ENCODE results near the gene INTS15. TPM values are rescaled to one million over a fixed set of nuclear protein-coding genes. Genes with fewer than 3 reads are reported as not detected.

The INTS15 gene
- total RNA-seq, 1 donor from 2014 or later = 39.6 TPM

GRCh38 chr7:6589151-6589828 is 531 bp upstream of the INTS15 start:
- no peak for DNase-seq (ENCODE audit: low spot score)
- Mint-ChIP-seq H3K9me3 (ENCODE audit: unreplicated experiment) (no peaks in the 10 kb centered on the region), H3K36me3 (ENCODE audit: low read depth, unreplicated experiment) (peaks cover 32% of the 10 kb centered on the region), H3K4me3 (ENCODE audit: unreplicated experiment) (peak overlapping the region; percentile 91), H3K27ac (ENCODE audit: unreplicated experiment) (peak overlapping the region; percentile 67), H3K27me3 (ENCODE audit: unreplicated experiment) (peaks cover 12% of the 10 kb centered on the region), H3K4me1 (ENCODE audit: unreplicated experiment) (peaks cover 13% of the 10 kb centered on the region)
- TF ChIP-seq CTCF (IDR thresholded peaks at IDR 0.05; ENCODE audit: unreplicated experiment) = no peak

GRCh38 chr7:6590645-6591110 is 857 bp downstream of the INTS15 start:
- Mint-ChIP-seq H3K27me3 (ENCODE audit: unreplicated experiment) (peaks cover 14% of the 10 kb centered on the region), H3K4me1 (ENCODE audit: unreplicated experiment) (peaks cover 13% of the 10 kb centered on the region), H3K9me3 (ENCODE audit: unreplicated experiment) (no peaks in the 10 kb centered on the region), H3K4me3 (ENCODE audit: unreplicated experiment) (peak overlapping the region; percentile 94), H3K27ac (ENCODE audit: unreplicated experiment) (peak overlapping the region; percentile 90), H3K36me3 (ENCODE audit: low read depth, unreplicated experiment) (peaks cover 35% of the 10 kb centered on the region)
- no peak for DNase-seq (ENCODE audit: low spot score)
- no peak for TF ChIP-seq CTCF (IDR thresholded peaks at IDR 0.05; ENCODE audit: unreplicated experiment)

GRCh38 chr7:6600093-6600492 is 10.3 kb downstream of the INTS15 start:
- H3K4me3 Mint-ChIP-seq (ENCODE audit: unreplicated experiment) = no peak overlapping the region
- H3K27ac Mint-ChIP-seq (ENCODE audit: unreplicated experiment) = no peak overlapping the region
- H3K9me3 Mint-ChIP-seq (ENCODE audit: unreplicated experiment) = no peaks in the 10 kb centered on the region
- DNase-seq (ENCODE audit: low spot score) = no peak
- TF ChIP-seq CTCF (IDR thresholded peaks at IDR 0.05; ENCODE audit: unreplicated experiment) = no peak
- H3K4me1 Mint-ChIP-seq (ENCODE audit: unreplicated experiment) = no peaks in the 10 kb centered on the region
- peaks cover 4% of the 10 kb centered on the region for H3K27me3 Mint-ChIP-seq (ENCODE audit: unreplicated experiment)
- H3K36me3 Mint-ChIP-seq (ENCODE audit: low read depth, unreplicated experiment) = peaks cover 48% of the 10 kb centered on the region

- no peak for DNase-seq (ENCODE audit: low spot score)
- Mint-ChIP-seq H3K4me3 (ENCODE audit: unreplicated experiment) (no peak overlapping the region), H3K4me1 (ENCODE audit: unreplicated experiment) (no peaks in the 10 kb centered on the region), H3K9me3 (ENCODE audit: unreplicated experiment) (no peaks in the 10 kb centered on the region), H3K27ac (ENCODE audit: unreplicated experiment) (no peak overlapping the region), H3K27me3 (ENCODE audit: unreplicated experiment) (peaks cover 4% of the 10 kb centered on the region), H3K36me3 (ENCODE audit: low read depth, unreplicated experiment) (peaks cover 22% of the 10 kb centered on the region)
- TF ChIP-seq CTCF (IDR thresholded peaks at IDR 0.05; ENCODE audit: unreplicated experiment) = no peak
Measured at GRCh38 chr7:6604458-6604857, 14.6 kb downstream of the INTS15 start.

GRCh38 chr7:6606866-6607583 is 17.2 kb downstream of the INTS15 start:
- Mint-ChIP-seq H3K36me3 (ENCODE audit: low read depth, unreplicated experiment) (peaks cover 15% of the 10 kb centered on the region), H3K27ac (ENCODE audit: unreplicated experiment) (no peak overlapping the region), H3K27me3 (ENCODE audit: unreplicated experiment) (peaks cover 6% of the 10 kb centered on the region), H3K4me3 (ENCODE audit: unreplicated experiment) (no peak overlapping the region), H3K9me3 (ENCODE audit: unreplicated experiment) (no peaks in the 10 kb centered on the region), H3K4me1 (ENCODE audit: unreplicated experiment) (peaks cover 3% of the 10 kb centered on the region)
- no peak for DNase-seq (ENCODE audit: low spot score)
- TF ChIP-seq CTCF (IDR thresholded peaks at IDR 0.05; ENCODE audit: unreplicated experiment) = no peak
